Hepatocyte (in vitro differentiated cells): Measurements from ENCODE around the gene SMAGP.

Experiments
- CTCF ChIP-seq: fragments of 200-600 bp; sonication (generic); IDR thresholded peaks from 2 replicates; pipeline ENCODE4 v1.5.1; 2016; ENCODE audit warnings: antibody characterized with exemption, mild to moderate bottlenecking; ENCODE audit not compliant: poor library complexity
- EZH2 ChIP-seq: fragments of 200-600 bp; sonication (generic); IDR thresholded peaks from 2 replicates; pipeline ENCODE4 v1.6.1; 2016; ENCODE audit warnings: antibody characterized with exemption, mild to moderate bottlenecking, borderline replicate concordance
- EZH2phosphoT487 ChIP-seq: fragments of 200-600 bp; sonication (generic); IDR thresholded peaks from one replicate; pipeline ENCODE4 v1.6.1; 2018; ENCODE audit warnings: antibody characterized with exemption, mild to moderate bottlenecking, low read depth, moderate library complexity; ENCODE audit not compliant: unreplicated experiment, severe bottlenecking

- TF ChIP-seq CTCF, result no peak
- no peak for TF ChIP-seq EZH2phosphoT487
- no peak for TF ChIP-seq EZH2
Measured at GRCh38 chr12:51263341-51263740, 6.9 kb downstream of the SMAGP start.
